T-helper 2 cell (primary cell): ENCODE measurements around the gene KMT2A.
"Not testable (repeated sequence)": the region's sequence is repeated elsewhere in the genome, so short reads cannot be mapped to it uniquely, and the experiment has no call there.

ENCODE experiments used
- DNase-seq, 5 experiments: peaks; one replicate each; pipeline versions ENCODE4 v3.0.0 to v3.0.0-alpha.2; 2012 to 2022

Gene KMT2A

GRCh38 chr11:118435290-118435892 is 901 bp upstream of the KMT2A start:
- peak in 4 of 5 experiments; percentile 21 to 87 (median 42) for DNase-seq

GRCh38 chr11:118436639-118437207 is 431 bp downstream of the KMT2A start:
- peak in 4 of 5 experiments; percentile 9 to 70 (median 42) for DNase-seq

- DNase-seq, result peak; percentile 16 to 62 (median 27)
Observed at GRCh38 chr11:118437208-118438125, 1.2 kb downstream of the KMT2A start.

GRCh38 chr11:118438314-118438931 is 2.1 kb downstream of the KMT2A start:
- DNase-seq, result peak; percentile 11 to 73 (median 50)

- peak in 1 of 5 experiments; percentile 66 for DNase-seq
Observed at GRCh38 chr11:118439646-118440045, 3.4 kb downstream of the KMT2A start.

GRCh38 chr11:118441770-118442275 is 5.5 kb downstream of the KMT2A start:
- DNase-seq, result peak in 1 of 5 experiments; percentile 45

GRCh38 chr11:118442301-118442700 is 6.0 kb downstream of the KMT2A start:
- DNase-seq, result peak in 1 of 5 experiments; percentile 61

GRCh38 chr11:118442908-118443589 is 6.8 kb downstream of the KMT2A start:
- no peak for DNase-seq

GRCh38 chr11:118443590-118444218 is 7.4 kb downstream of the KMT2A start:
- peak in 1 of 5 experiments; percentile 68 for DNase-seq

- no peak for DNase-seq
Observed at GRCh38 chr11:118447423-118447822, 11.1 kb downstream of the KMT2A start.

- DNase-seq, result peak in 1 of 5 experiments; percentile 86
Observed at GRCh38 chr11:118448294-118448693, 12.0 kb downstream of the KMT2A start.

GRCh38 chr11:118449316-118449918 is 13.1 kb downstream of the KMT2A start:
- DNase-seq, result no peak

GRCh38 chr11:118450451-118450850 is 14.2 kb downstream of the KMT2A start:
- DNase-seq, result no peak

- DNase-seq, result no peak
Observed at GRCh38 chr11:118462178-118462577, 25.9 kb downstream of the KMT2A start.

GRCh38 chr11:118468968-118469367 is 32.7 kb downstream of the KMT2A start:
- not testable (repeated sequence) for DNase-seq

- no peak for DNase-seq
Observed at GRCh38 chr11:118471030-118471429, 34.7 kb downstream of the KMT2A start.

GRCh38 chr11:118473537-118473936 is 37.2 kb downstream of the KMT2A start:
- no peak for DNase-seq

- DNase-seq, result no peak
Observed at GRCh38 chr11:118476676-118477075, 40.4 kb downstream of the KMT2A start.

- DNase-seq, result not testable (repeated sequence)
Observed at GRCh38 chr11:118481238-118481637, 44.9 kb downstream of the KMT2A start.

GRCh38 chr11:118484405-118484804 is 48.1 kb downstream of the KMT2A start:
- no peak for DNase-seq

- peak in 1 of 5 experiments; percentile 6 for DNase-seq
Observed at GRCh38 chr11:118485273-118485672, 49.0 kb downstream of the KMT2A start.
